OCI-LY7 (cell line): ENCODE data around the gene C20orf173.

ENCODE experiments used
- EZH2phosphoT487 ChIP-seq: fragments of 200-600 bp; sonication (generic); IDR thresholded peaks from 2 replicates; pipeline ENCODE4 v1.6.1; 2018; ENCODE audit warnings: low read depth, borderline replicate concordance, mild to moderate bottlenecking, mixed run types, antibody characterized with exemption, low read length, moderate library complexity, mixed read lengths
- TF ChIP-seq, protein P1 (sequence below): fragments of 200-600 bp; sonication (generic); conservative IDR thresholded peaks from 2 replicates; pipeline ENCODE4 v1.5.1; 2014; ENCODE audit warnings: mild to moderate bottlenecking, antibody characterized with exemption, low read length, moderate library complexity, mixed read lengths

GRCh38 chr20:35551503-35551902, 22.1 kb upstream of the C20orf173 start:
- TF ChIP-seq, protein P1, sequence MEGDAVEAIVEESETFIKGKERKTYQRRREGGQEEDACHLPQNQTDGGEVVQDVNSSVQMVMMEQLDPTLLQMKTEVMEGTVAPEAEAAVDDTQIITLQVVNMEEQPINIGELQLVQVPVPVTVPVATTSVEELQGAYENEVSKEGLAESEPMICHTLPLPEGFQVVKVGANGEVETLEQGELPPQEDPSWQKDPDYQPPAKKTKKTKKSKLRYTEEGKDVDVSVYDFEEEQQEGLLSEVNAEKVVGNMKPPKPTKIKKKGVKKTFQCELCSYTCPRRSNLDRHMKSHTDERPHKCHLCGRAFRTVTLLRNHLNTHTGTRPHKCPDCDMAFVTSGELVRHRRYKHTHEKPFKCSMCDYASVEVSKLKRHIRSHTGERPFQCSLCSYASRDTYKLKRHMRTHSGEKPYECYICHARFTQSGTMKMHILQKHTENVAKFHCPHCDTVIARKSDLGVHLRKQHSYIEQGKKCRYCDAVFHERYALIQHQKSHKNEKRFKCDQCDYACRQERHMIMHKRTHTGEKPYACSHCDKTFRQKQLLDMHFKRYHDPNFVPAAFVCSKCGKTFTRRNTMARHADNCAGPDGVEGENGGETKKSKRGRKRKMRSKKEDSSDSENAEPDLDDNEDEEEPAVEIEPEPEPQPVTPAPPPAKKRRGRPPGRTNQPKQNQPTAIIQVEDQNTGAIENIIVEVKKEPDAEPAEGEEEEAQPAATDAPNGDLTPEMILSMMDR = no peak
- TF ChIP-seq EZH2phosphoT487 = no peak
